Upper lobe of left lung (tissue), 4 donors: ENCODE measurements around the gene CACNA1H.

ENCODE experiments used
- EP300 ChIP-seq, 4 donors: sonication (generic); formaldehyde crosslinking; IDR thresholded peaks; one replicate each; pipeline ENCODE4 v1.5.1; 2017; ENCODE audit warnings: antibody characterized with exemption in 4 of 4, control low read depth in 2 of 4
- POLR2A ChIP-seq, 4 donors: fragments of 450-650 bp; IDR thresholded peaks; one replicate each; pipeline ENCODE4 v1.5.1; 2016 to 2017; ENCODE audit warnings: antibody characterized with exemption in 4 of 4, mild to moderate bottlenecking in 2 of 4
- TF ChIP-seq, protein P1 (sequence below), 6 experiments: fragments of 450-650 bp in 4 of 6; fragments of 200-600 bp in 2 of 6; sonication (generic) in 2 of 6; IDR thresholded peaks; one replicate each; pipeline ENCODE4 v1.5.1; 2016 to 2019; ENCODE audit warnings: antibody characterized with exemption in 6 of 6

DNA sequence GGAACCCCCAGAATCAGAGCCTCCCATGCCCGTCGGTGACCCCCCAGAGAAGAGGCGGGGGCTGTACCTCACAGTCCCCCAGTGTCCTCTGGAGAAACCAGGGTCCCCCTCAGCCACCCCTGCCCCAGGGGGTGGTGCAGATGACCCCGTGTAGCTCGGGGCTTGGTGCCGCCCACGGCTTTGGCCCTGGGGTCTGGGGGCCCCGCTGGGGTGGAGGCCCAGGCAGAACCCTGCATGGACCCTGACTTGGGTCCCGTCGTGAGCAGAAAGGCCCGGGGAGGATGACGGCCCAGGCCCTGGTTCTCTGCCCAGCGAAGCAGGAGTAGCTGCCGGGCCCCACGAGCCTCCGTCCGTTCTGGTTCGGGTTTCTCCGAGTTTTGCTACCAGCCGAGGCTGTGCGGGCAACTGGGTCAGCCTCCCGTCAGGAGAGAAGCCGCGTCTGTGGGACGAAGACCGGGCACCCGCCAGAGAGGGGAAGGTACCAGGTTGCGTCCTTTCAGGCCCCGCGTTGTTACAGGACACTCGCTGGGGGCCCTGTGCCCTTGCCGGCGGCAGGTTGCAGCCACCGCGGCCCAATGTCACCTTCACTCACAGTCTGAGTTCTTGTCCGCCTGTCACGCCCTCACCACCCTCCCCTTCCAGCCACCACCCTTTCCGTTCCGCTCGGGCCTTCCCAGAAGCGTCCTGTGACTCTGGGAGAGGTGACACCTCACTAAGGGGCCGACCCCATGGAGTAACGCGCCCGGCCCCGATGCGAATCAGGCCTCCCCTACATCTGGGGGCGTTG is 68.1 kb downstream of the CACNA1H start:
- TF ChIP-seq, protein P1, sequence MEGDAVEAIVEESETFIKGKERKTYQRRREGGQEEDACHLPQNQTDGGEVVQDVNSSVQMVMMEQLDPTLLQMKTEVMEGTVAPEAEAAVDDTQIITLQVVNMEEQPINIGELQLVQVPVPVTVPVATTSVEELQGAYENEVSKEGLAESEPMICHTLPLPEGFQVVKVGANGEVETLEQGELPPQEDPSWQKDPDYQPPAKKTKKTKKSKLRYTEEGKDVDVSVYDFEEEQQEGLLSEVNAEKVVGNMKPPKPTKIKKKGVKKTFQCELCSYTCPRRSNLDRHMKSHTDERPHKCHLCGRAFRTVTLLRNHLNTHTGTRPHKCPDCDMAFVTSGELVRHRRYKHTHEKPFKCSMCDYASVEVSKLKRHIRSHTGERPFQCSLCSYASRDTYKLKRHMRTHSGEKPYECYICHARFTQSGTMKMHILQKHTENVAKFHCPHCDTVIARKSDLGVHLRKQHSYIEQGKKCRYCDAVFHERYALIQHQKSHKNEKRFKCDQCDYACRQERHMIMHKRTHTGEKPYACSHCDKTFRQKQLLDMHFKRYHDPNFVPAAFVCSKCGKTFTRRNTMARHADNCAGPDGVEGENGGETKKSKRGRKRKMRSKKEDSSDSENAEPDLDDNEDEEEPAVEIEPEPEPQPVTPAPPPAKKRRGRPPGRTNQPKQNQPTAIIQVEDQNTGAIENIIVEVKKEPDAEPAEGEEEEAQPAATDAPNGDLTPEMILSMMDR (IDR thresholded peaks at IDR 0.05), result no peak
- no peak for TF ChIP-seq POLR2A (IDR thresholded peaks at IDR 0.05)
- TF ChIP-seq EP300 (IDR thresholded peaks at IDR 0.05), result no peak
